Medulla oblongata (tissue), 1 donor: ENCODE measurements around the gene HRK.
"Not testable (repeated sequence)": the region's sequence is repeated elsewhere in the genome, so short reads cannot be mapped to it uniquely, and the experiment has no call there.

ENCODE experiments used
- DNase-seq: peaks from one replicate; pipeline ENCODE4 v3.0.0-alpha.2; 2015; ENCODE audit errors: extremely low spot score

HRK gene

GRCh38 chr12:116818948-116819832 is 62.1 kb downstream of the HRK start:
- DNase-seq, result peak; percentile 90

- DNase-seq, result peak; percentile 27
Observed at GRCh38 chr12:116818341-116818856, 62.8 kb downstream of the HRK start.

GRCh38 chr12:116814766-116815165 is 66.5 kb downstream of the HRK start:
- not testable (repeated sequence) for DNase-seq

- DNase-seq, result no peak
Observed at GRCh38 chr12:116813271-116814041, 67.8 kb downstream of the HRK start.

DNA sequence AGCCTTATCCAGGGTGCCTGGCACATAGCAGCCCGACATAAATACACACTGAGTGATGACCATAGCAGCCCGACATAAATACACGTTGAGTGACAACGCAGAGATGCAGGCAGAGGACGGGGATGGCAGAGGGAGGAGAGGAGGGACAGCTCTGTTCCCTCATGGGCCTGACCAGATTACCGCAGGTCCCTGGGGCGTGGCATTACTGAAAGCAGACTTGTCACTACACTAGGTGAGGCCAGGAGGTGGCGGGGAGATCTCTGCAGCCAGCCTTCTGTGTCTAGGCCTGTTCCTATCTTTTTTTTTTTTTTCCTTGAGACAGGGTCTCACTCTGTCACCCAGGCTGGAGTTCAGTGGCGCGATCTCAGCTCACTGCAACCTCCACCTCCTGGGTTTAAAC is 69.0 kb downstream of the HRK start:
- DNase-seq, result no peak

DNA sequence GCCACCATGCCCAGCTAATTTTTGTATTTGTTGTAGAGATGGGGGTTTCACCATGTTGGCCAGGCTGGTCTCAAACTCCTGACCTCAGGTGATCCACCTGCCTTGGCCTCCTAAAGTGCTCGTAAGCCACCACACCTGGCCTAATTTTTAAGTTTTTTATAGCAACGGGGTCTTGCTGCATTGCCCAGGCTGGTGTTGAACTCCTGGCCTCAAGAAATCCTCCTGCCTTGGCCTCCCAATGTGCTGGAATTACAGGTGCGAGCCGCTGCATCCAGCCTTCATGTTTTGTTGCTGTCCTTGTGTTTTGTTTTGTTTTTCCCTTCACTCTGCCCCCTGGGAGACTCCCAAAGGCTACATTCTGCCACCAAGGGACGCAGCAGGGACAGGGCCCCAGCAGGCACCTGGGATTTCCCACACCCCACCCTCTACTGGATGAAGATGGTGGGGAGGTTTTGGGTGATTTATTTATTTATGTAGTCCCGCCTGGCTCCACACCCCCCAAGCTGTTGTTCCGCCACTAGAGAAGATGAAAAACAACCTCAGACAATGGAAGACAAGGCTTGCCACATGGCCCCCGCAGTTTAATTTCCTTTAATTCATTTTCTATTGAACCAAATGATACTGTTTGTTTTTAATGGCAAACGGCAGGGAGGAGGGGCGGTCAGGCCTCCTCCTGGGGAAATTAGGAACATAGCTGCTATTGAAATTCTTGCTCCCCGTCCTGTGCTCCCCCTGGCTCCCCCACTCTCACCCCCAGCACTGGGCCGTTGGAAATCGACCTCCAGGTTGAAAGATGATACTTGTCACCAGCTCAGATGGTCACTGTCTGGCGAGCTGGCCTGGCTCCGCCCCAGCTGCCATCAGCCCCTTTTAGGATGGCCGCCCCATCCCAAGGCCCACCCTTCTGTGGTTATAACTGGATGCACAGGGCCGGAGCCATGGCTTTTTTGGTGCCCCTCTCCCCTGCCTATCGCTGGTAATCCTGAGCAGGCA is 72.8 kb downstream of the HRK start:
- DNase-seq, result no peak

GRCh38 chr12:116807546-116807945 is 73.7 kb downstream of the HRK start:
- no peak for DNase-seq

DNA sequence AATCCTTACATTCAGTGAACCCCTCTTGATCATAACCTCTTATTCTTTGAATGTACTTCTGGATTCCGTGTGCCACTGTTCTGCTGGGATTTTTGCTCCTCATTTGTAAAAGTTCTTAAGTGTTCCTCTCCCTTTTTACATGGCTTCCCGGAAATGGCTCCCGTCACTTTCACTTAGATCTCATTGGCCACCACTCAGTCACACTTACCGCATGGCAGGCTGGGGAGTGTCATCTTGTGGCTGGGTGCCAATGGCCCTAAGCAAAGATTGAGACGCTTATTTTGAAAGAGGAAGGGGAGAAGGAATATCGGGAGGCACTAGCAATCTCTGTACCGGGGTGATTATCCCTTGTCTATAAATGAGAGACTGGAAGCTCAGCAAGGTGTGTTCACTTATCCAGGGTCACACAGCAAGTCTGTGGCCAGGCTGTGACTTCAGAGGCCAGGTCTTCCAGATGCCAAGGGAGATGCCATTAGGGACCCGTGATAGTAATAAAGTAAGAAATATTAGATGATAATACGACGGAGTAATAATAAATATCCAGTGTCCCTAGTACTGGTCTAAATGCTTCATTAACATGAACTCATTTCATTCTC is 74.3 kb downstream of the HRK start:
- DNase-seq, result no peak
